NT2/D1 (cell line): ENCODE data around the gene TMEM260.
"Not testable (repeated sequence)": the region's sequence is repeated elsewhere in the genome, so short reads cannot be mapped to it uniquely, and the experiment has no call there.

Experiments used
- DNase-seq: peaks from one replicate; pipeline ENCODE4 v3.0.0-alpha.2; 2011; ENCODE audit warnings: low read depth, low spot score
- H3K27me3 ChIP-seq: 2 replicates; pipeline ENCODE4 v1.6.0; 2011; ENCODE audit warnings: mild to moderate bottlenecking; ENCODE audit not compliant: insufficient read length, insufficient read depth
- H3K36me3 ChIP-seq: 2 replicates; pipeline ENCODE4 v1.6.1; 2011; ENCODE audit warnings: mild to moderate bottlenecking, low read length, mixed read lengths; ENCODE audit not compliant: insufficient read depth, insufficient read length
- H3K4me1 ChIP-seq: 2 replicates; pipeline ENCODE4 v1.5.1; 2011; ENCODE audit not compliant: insufficient read depth, insufficient read length
- H3K4me3 ChIP-seq: 2 replicates; pipeline ENCODE4 v1.5.1; 2011; ENCODE audit warnings: low read depth; ENCODE audit not compliant: insufficient read length
- H3K9ac ChIP-seq: 2 replicates; pipeline ENCODE4 v1.6.0; 2011; ENCODE audit warnings: low read depth; ENCODE audit not compliant: insufficient read length
- H3K9me3 ChIP-seq: 2 replicates; pipeline ENCODE4 v1.5.1; 2011; ENCODE audit warnings: mild to moderate bottlenecking, low read length; ENCODE audit not compliant: insufficient read depth
- SUZ12 ChIP-seq: IDR thresholded peaks from 2 replicates; pipeline ENCODE4 v1.6.1; 2011; ENCODE audit not compliant: insufficient read length, insufficient read depth; ENCODE audit errors: extremely low read depth
- YY1 ChIP-seq: IDR thresholded peaks from 2 replicates; pipeline ENCODE4 v1.6.1; 2011; ENCODE audit not compliant: insufficient read length, insufficient read depth
- ZNF274 ChIP-seq: IDR thresholded peaks from 2 replicates; pipeline ENCODE4 v1.6.1; 2011; ENCODE audit warnings: mild to moderate bottlenecking, low read depth, low read length

TMEM260 gene

DNA sequence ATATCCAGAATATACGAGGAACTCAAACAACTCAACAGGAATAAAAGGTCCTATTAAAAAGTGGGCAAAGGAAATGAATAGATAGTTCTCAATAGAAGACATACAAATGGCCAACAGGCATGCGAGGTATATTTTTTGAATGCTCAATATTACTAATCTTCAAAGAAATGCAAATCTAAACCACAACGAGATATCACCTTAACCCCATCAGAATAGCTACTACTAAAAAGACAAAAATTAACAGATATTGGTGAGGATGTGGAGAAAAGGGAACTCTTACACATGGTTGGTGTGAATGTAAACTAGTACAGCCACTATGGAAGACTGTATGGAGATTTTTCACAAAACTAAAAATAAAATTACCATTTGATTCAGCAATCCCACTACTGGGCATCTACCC lies 99.2 kb downstream of the TMEM260 start:
- Histone ChIP-seq H3K27me3 (no peaks in the 10 kb centered on the region), H3K36me3 (no peaks in the 10 kb centered on the region), H3K9me3 (no peaks in the 10 kb centered on the region), H3K4me3 (no peak overlapping the region), H3K9ac (no peak overlapping the region), H3K4me1 (no peaks in the 10 kb centered on the region)
- TF ChIP-seq ZNF274: no peak
- TF ChIP-seq YY1: no peak
- TF ChIP-seq SUZ12: no peak
- no peak for DNase-seq

DNA sequence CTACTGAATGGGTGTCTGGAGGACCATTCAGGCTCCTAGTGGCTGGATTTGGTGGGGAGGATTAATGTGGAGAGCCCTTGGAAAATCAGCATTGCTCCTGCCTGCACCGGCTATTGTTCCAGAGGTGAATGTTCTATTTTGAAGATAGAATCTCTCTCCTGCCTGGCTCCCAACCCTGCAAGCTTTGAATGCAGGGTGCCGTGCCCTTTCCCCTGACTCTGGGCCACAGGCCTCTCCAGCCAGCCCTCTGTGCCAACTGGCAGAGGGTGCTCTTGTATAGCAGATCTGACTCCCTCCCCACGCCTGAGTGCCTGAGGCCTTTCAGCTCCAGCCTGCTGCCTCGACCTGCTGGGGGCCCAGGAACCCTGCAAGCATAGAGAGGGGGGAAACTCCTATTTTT lies 106.8 kb downstream of the TMEM260 start:
- TF ChIP-seq SUZ12: no peak
- TF ChIP-seq ZNF274: no peak
- no peaks in the 10 kb centered on the region for H3K36me3 ChIP-seq
- H3K4me3 ChIP-seq: no peak overlapping the region
- H3K4me1 ChIP-seq: no peaks in the 10 kb centered on the region
- no peaks in the 10 kb centered on the region for H3K9me3 ChIP-seq
- peak overlapping the region; percentile 32 for H3K9ac ChIP-seq
- peaks cover 3% of the 10 kb centered on the region for H3K27me3 ChIP-seq
- peak; percentile 30 for DNase-seq

DNA sequence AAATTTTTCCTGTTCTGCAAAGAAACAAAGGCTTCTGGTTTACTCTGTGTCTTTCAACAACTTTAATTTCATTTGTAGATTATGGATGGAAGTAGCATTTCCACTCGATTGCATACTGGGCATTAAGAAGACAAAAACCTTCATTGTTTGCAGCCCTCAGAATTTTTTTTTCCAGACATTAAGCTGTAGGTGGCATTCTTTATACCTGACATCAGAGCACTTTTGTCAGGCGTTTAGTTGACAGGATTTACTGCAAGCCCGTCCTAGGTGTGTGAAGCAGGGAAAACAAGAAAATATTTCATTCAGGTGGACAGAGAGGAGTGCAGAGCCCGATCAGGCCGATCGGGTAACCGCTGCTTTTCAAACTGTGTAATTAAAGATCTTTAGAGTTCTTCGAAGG lies 107.5 kb downstream of the TMEM260 start:
- Histone ChIP-seq H3K4me1 (no peaks in the 10 kb centered on the region), H3K27me3 (peaks cover 3% of the 10 kb centered on the region), H3K9me3 (no peaks in the 10 kb centered on the region), H3K9ac (no peak overlapping the region), H3K36me3 (no peaks in the 10 kb centered on the region), H3K4me3 (no peak overlapping the region)
- no peak for DNase-seq
- TF ChIP-seq SUZ12: no peak
- TF ChIP-seq ZNF274: no peak
- no peak for TF ChIP-seq YY1

DNA sequence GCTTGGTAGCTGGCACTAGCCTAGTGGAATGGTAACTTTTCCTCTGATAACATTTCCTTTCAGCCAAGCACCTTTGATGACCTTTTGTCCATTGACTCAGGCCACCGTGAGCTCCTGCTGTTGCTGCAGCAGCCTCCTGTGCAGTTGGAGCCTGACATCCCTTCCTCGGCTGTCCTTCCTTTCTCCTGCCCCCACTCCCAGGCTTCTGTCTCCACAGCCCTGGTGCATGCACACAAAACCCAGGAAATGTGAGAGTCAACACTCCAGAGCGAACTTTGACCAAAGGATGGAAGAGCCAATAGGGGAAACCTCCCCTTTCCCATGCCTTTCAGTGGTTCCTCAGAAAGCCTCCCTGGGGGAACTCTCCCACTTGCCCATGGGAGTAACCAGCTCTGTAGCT lies 115.0 kb downstream of the TMEM260 start:
- Histone ChIP-seq H3K9me3 (no peaks in the 10 kb centered on the region), H3K9ac (no peak overlapping the region), H3K4me1 (no peaks in the 10 kb centered on the region), H3K27me3 (no peaks in the 10 kb centered on the region), H3K36me3 (no peaks in the 10 kb centered on the region), H3K4me3 (no peak overlapping the region)
- TF ChIP-seq YY1: no peak
- TF ChIP-seq ZNF274: no peak
- no peak for TF ChIP-seq SUZ12
- no peak for DNase-seq

DNA sequence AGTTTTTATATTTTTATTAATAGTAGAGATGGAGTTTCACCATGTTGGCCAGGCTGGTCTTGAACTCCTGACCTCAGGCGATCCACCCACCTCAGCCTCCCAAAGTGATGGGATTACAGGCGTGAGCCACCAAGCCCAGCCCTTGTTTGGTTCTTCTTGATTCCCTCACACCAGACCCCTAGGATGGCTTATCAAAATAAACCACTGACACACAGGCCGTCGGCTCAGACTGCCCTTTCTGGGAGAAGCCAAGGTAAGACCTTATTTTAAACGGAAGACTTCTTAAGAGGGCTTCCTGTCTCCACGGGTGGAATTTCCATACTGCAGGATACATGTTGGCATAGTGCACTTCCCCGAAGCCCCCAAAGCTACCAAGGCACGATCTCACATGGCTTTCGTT lies 115.6 kb downstream of the TMEM260 start:
- not testable (repeated sequence) for H3K4me3 ChIP-seq, H3K4me1 ChIP-seq, H3K27me3 ChIP-seq, H3K36me3 ChIP-seq, DNase-seq, H3K9me3 ChIP-seq, H3K9ac ChIP-seq
